ENCODE results near the gene ENKUR.
A peak's percentile ranks its signal among the peaks of the same experiment; 100 is the strongest.

Gene ENKUR

DNA sequence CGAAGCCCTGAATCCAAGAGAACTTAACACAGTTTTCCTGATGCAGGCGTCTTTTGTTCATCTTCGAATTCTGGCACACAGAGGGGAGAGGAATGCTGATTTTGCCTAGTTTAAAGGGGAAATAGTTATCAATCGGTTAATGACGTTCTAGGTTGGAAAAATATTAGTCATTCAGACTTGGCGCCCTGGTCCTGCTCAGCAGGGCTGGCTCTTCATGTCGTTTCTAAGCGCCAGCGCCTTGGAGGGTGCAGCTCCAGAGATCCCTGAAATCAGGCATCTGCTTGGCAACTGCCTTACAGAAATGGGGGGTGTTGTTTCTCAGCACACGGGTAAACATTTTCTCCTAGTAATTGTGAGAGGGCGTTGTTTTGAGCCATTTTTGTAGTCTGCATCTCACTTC lies 62.3 kb downstream of the ENKUR start:
- no peaks in the 10 kb centered on the region for H3K36me3 ChIP-seq (ENCODE audit: insufficient read depth, insufficient read length, low read length)
- no peaks in the 10 kb centered on the region for H3K27me3 ChIP-seq (ENCODE audit: insufficient read depth, insufficient read length)
- H3K9ac ChIP-seq (ENCODE audit: insufficient read length, low read depth), result peak overlapping the region; percentile 93
- TF ChIP-seq SUZ12 (IDR thresholded peaks at IDR 0.05; ENCODE audit: extremely low read depth, insufficient read depth, insufficient read length), result no peak
- no peak for TF ChIP-seq ZNF274 (IDR thresholded peaks at IDR 0.05; ENCODE audit: low read depth, low read length)
- TF ChIP-seq YY1 (IDR thresholded peaks at IDR 0.05; ENCODE audit: insufficient read depth, insufficient read length), result no peak
- DNase-seq (ENCODE audit: low read depth, low spot score), result no peak
- H3K4me1 ChIP-seq (ENCODE audit: insufficient read depth, insufficient read length), result peaks cover 9% of the 10 kb centered on the region
- no peaks in the 10 kb centered on the region for H3K9me3 ChIP-seq (ENCODE audit: insufficient read depth, low read length)
- no peak overlapping the region for H3K4me3 ChIP-seq (ENCODE audit: insufficient read length, low read depth)

DNA sequence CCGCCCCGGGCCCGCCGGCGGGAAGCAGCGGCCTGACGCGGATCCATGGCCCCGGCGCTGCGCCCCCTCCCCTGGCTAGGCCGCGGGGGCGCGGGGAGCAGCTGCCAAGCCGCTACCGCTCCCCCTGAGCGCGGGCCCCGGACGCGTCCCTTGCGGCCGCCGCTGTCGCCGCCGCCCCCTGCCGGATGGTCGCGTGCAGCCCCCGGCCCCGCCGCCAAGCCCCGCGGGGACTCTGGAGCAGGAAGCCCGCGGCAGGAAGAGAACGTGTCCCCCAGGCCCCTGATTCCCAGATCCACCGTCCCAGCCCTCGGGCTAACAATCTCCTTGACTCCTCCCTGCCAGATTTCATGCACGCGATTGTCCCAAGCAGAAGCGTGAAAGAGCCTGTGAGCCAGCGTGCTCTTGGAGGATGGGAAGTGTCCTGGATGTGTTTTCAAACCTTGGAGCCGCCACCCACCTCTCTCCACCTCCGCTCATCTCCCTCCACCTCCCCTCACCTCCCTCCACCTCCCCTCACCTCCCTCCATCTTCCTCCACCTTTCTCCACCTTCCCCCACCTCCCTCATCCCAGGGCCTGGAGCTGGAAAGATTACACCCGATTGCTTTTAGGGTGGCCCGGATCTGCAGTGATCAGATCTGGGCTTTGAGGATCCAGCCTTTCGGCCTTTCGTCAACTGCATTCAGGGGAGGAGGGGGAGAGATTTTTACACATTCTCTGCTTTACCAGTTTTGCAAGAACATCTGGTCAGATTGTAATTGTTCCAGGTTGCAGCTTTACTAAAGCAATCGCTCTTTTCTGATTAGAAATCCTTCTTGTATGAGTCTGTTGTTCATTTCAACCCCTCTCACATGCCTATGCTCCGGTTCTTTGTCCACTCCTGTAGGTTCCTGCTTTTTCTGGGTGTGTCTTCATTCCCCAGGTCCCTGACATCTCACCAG lies 63.0 kb downstream of the ENKUR start:
- TF ChIP-seq SUZ12 (IDR thresholded peaks at IDR 0.05; ENCODE audit: extremely low read depth, insufficient read depth, insufficient read length) (no peak), YY1 (IDR thresholded peaks at IDR 0.05; ENCODE audit: insufficient read depth, insufficient read length) (peak; percentile 40)
- H3K4me1 ChIP-seq (ENCODE audit: insufficient read depth, insufficient read length), result peaks cover 9% of the 10 kb centered on the region
- H3K27me3 ChIP-seq (ENCODE audit: insufficient read depth, insufficient read length), result no peaks in the 10 kb centered on the region
- H3K9ac ChIP-seq (ENCODE audit: insufficient read length, low read depth), result peak overlapping the region; percentile 93
- no peaks in the 10 kb centered on the region for H3K36me3 ChIP-seq (ENCODE audit: insufficient read depth, insufficient read length, low read length)
- peak; percentile 71 for DNase-seq (ENCODE audit: low read depth, low spot score)
- H3K9me3 ChIP-seq (ENCODE audit: insufficient read depth, low read length), result no peaks in the 10 kb centered on the region
- peak overlapping the region; percentile 82 for H3K4me3 ChIP-seq (ENCODE audit: insufficient read length, low read depth)

DNA sequence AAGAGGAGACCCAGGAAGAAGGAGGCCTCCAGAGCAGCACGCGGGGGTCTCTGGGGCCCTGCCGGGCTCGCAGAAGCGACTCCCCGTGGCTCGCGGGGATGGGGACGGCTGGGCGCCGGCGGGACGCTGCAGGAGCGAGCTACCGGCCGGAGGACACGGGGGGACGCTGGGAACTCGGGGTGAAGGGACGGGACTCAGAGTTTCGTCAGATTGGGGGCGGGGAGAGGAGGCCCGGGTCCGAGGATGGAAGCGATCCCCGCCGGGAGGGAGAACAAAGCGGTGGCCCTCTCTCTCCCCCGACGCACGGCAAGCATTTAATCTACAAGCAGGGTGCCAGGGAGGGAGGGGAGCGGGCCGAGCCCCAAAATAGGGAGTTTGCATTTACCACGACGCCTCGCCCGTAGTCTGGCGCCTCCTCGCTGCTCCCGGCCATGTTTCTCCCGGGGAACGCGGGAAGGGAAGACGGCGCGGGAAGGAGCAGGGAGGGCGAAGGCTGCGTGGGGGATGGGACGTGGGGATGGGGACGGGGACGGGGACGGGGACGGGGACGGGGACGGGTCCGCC lies 63.7 kb downstream of the ENKUR start, which contains the start of gene PRTFDC1:
TSS of gene PRTFDC1 (minus strand) at position 464 of the 564 bp plus-strand sequence. CDS start at position 433, 31 bp downstream.
- no peaks in the 10 kb centered on the region for H3K36me3 ChIP-seq (ENCODE audit: insufficient read depth, insufficient read length, low read length)
- TF ChIP-seq ZNF274 (IDR thresholded peaks at IDR 0.05; ENCODE audit: low read depth, low read length), result no peak
- no peak for TF ChIP-seq YY1 (IDR thresholded peaks at IDR 0.05; ENCODE audit: insufficient read depth, insufficient read length)
- no peak for TF ChIP-seq SUZ12 (IDR thresholded peaks at IDR 0.05; ENCODE audit: extremely low read depth, insufficient read depth, insufficient read length)
- DNase-seq (ENCODE audit: low read depth, low spot score), result no peak
- no peaks in the 10 kb centered on the region for H3K27me3 ChIP-seq (ENCODE audit: insufficient read depth, insufficient read length)
- peak within 1 kb of the TSS; percentile 82 for H3K4me3 ChIP-seq (ENCODE audit: insufficient read length, low read depth)
- peak within 1 kb of the TSS; percentile 95 for H3K9ac ChIP-seq (ENCODE audit: insufficient read length, low read depth)
- no peaks in the 10 kb centered on the region for H3K9me3 ChIP-seq (ENCODE audit: insufficient read depth, low read length)
- peaks cover 9% of the 10 kb centered on the region for H3K4me1 ChIP-seq (ENCODE audit: insufficient read depth, insufficient read length)

DNA sequence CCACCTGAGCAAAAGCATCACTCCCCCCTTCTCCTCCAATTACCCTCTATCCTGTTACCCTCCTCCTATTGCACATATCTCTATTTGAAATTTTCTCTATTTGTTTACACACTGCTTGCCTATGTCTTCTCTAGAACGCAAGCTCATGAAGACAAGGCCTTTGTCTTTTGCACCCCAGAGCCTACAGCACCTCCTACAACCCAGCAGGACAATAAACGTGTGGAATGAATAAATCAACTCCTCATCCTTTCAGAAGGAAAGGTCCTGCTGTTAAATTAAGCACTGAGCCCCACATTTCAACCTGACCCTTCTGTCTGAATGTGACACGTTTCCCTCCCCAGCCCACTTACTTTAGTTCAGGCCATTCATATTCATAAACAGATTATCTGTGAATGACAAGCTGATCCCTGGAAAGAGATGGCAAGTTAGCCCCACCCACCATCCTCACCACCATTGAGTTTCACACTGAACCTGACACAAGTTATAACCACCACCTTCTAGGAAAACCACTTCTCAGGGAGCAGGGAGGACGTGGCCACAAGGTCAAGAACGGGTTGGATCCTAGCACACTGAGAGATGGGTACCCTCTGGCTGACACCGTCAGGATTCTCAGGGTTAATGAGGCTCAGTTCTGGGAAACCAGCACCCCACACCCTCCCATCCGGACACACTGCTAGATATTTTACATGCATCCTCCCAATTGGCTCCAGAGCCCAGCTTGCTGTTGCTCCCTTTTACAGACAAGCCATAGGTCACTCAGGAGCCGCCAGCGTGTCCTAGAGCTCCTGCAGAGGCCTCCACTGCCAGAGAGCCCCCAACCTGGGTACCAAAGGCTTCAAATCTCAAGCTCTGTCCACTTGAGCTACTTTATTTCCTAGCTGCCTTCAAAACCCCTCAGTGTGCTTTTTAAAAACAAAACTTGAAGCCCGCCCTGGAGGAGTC lies 64.5 kb downstream of the ENKUR start:
- DNase-seq (ENCODE audit: low read depth, low spot score), result peak; percentile 84
- peak overlapping the region; percentile 95 for H3K9ac ChIP-seq (ENCODE audit: insufficient read length, low read depth)

DNA sequence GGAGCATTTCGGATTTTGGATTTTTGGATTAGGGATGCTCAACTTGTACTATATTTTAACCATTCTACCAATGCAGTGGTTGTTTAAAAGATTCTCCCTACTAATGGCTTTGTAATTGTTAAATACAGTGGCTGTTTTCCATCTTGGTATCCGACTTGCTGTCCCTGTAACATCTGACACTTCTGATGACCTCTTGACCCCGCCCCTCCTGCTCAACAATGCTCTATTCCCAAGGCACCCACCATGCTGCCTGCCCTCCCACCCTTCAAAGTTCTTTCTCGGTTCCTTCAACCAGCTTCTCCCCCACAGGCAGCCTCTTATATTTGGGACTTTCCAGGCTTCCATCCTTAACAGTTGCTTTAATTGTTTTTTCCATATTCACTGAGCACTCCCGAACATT lies 65.5 kb downstream of the ENKUR start:
- Histone ChIP-seq H3K36me3 (ENCODE audit: insufficient read depth, insufficient read length, low read length) (no peaks in the 10 kb centered on the region), H3K4me1 (ENCODE audit: insufficient read depth, insufficient read length) (peaks cover 9% of the 10 kb centered on the region), H3K27me3 (ENCODE audit: insufficient read depth, insufficient read length) (no peaks in the 10 kb centered on the region), H3K9ac (ENCODE audit: insufficient read length, low read depth) (no peak overlapping the region), H3K9me3 (ENCODE audit: insufficient read depth, low read length) (no peaks in the 10 kb centered on the region), H3K4me3 (ENCODE audit: insufficient read length, low read depth) (no peak overlapping the region)
- no peak for DNase-seq (ENCODE audit: low read depth, low spot score)
- TF ChIP-seq ZNF274 (IDR thresholded peaks at IDR 0.05; ENCODE audit: low read depth, low read length) (no peak), YY1 (IDR thresholded peaks at IDR 0.05; ENCODE audit: insufficient read depth, insufficient read length) (no peak), SUZ12 (IDR thresholded peaks at IDR 0.05; ENCODE audit: extremely low read depth, insufficient read depth, insufficient read length) (no peak)

More for the DNA sequence above, 64.5 kb downstream of the ENKUR start:
- Histone ChIP-seq H3K4me1 (ENCODE audit: insufficient read depth, insufficient read length) (peaks cover 9% of the 10 kb centered on the region), H3K36me3 (ENCODE audit: insufficient read depth, insufficient read length, low read length) (no peaks in the 10 kb centered on the region), H3K27me3 (ENCODE audit: insufficient read depth, insufficient read length) (no peaks in the 10 kb centered on the region), H3K4me3 (ENCODE audit: insufficient read length, low read depth) (peak overlapping the region; percentile 82), H3K9me3 (ENCODE audit: insufficient read depth, low read length) (no peaks in the 10 kb centered on the region)
- no peak for TF ChIP-seq YY1 (IDR thresholded peaks at IDR 0.05; ENCODE audit: insufficient read depth, insufficient read length)
- TF ChIP-seq SUZ12 (IDR thresholded peaks at IDR 0.05; ENCODE audit: extremely low read depth, insufficient read depth, insufficient read length), result no peak
- no peak for TF ChIP-seq ZNF274 (IDR thresholded peaks at IDR 0.05; ENCODE audit: low read depth, low read length)

DNA sequence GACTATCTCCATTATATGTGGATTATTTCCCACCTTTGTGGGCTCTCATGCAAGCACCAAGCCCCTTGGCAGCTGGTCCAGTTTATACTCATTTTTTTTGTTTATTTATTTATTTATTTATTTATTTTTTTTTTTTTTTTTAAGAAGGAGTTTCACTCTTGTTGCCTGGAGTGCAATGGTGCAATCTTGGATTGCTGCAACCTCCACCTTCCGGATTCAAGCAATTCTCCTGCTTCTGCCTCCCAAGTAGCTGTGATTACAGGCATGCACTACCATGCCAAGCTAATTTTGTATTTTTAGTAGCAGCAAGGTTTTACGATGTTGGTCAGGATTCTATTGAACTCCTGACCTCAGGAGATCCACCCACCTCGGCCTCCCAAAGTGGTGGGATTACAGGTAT lies 66.3 kb downstream of the ENKUR start:
- Histone ChIP-seq H3K4me3 (ENCODE audit: insufficient read length, low read depth) (no peak overlapping the region), H3K9me3 (ENCODE audit: insufficient read depth, low read length) (no peaks in the 10 kb centered on the region), H3K36me3 (ENCODE audit: insufficient read depth, insufficient read length, low read length) (no peaks in the 10 kb centered on the region), H3K27me3 (ENCODE audit: insufficient read depth, insufficient read length) (no peaks in the 10 kb centered on the region), H3K9ac (ENCODE audit: insufficient read length, low read depth) (no peak overlapping the region), H3K4me1 (ENCODE audit: insufficient read depth, insufficient read length) (peaks cover 9% of the 10 kb centered on the region)
- no peak for TF ChIP-seq YY1 (IDR thresholded peaks at IDR 0.05; ENCODE audit: insufficient read depth, insufficient read length)
- TF ChIP-seq SUZ12 (IDR thresholded peaks at IDR 0.05; ENCODE audit: extremely low read depth, insufficient read depth, insufficient read length), result no peak
- no peak for TF ChIP-seq ZNF274 (IDR thresholded peaks at IDR 0.05; ENCODE audit: low read depth, low read length)
- no peak for DNase-seq (ENCODE audit: low read depth, low spot score)
